Neural cell (in vitro differentiated cells): ENCODE results near the gene RWDD2A. TPM values are rescaled to one million over a fixed set of nuclear protein-coding genes. Genes with fewer than 3 reads are reported as not detected.

Experiments
- H2AFZ ChIP-seq: fragments of 200-600, 300-800 bp; sonication (generic), shearing (Covaris generic); 2 replicates; pipeline ENCODE4 v1.6.0; 2014; ENCODE audit warnings: low read depth, mild to moderate bottlenecking, antibody characterized with exemption, low read length, moderate library complexity
- H3F3A ChIP-seq: fragments of 200-600 bp; shearing (Covaris generic); 2 replicates; pipeline ENCODE4 v1.6.1; 2016; ENCODE audit warnings: mild to moderate bottlenecking, moderate library complexity, mixed read lengths, antibody characterized with exemption, low read length; ENCODE audit not compliant: insufficient read depth, poor library complexity, severe bottlenecking
- H3K27ac ChIP-seq: fragments of 200-600, 300-800 bp; sonication (generic), shearing (Covaris generic); 2 replicates; pipeline ENCODE4 v1.5.1; 2014; ENCODE audit warnings: mild to moderate bottlenecking, low read length, moderate library complexity
- H3K27me3 ChIP-seq: fragments of 300-800, 200-600 bp; sonication (generic), shearing (Covaris generic); 2 replicates; pipeline ENCODE4 v1.6.0; 2014; ENCODE audit warnings: mild to moderate bottlenecking, low read depth, low read length, moderate library complexity; ENCODE audit not compliant: insufficient read depth
- H3K36me3 ChIP-seq: fragments of 300-800, 200-600 bp; sonication (generic), shearing (Covaris generic); 2 replicates; pipeline ENCODE4 v1.5.1; 2014; ENCODE audit warnings: mild to moderate bottlenecking, antibody characterized with exemption, low read length, moderate library complexity; ENCODE audit not compliant: insufficient read depth
- H3K4me2 ChIP-seq: fragments of 300-800, 200-600 bp; sonication (generic), shearing (Covaris generic); 2 replicates; pipeline ENCODE4 v1.6.0; 2014; ENCODE audit warnings: mild to moderate bottlenecking, low read length
- H3K4me3 ChIP-seq: fragments of 300-800, 200-600 bp; sonication (generic), shearing (Covaris generic); 2 replicates; pipeline ENCODE4 v1.5.1; 2014; ENCODE audit warnings: mild to moderate bottlenecking, low read length, moderate library complexity
- H3K79me2 ChIP-seq: fragments of 200-600 bp; shearing (Covaris generic); replicated peaks from 2 replicates; pipeline ENCODE4 v1.6.0; 2014; ENCODE audit warnings: mild to moderate bottlenecking, low read length, moderate library complexity; ENCODE audit not compliant: insufficient read depth
- H3K9ac ChIP-seq: fragments of 300-800, 200-600 bp; sonication (generic), shearing (Covaris generic); 2 replicates; pipeline ENCODE4 v1.6.1; 2016; ENCODE audit warnings: mild to moderate bottlenecking, low read length, mixed read lengths
- H3K9me2 ChIP-seq: fragments of 200-600 bp; shearing (Covaris generic); 2 replicates; pipeline ENCODE4 v1.6.1; 2016; ENCODE audit warnings: mild to moderate bottlenecking, low read length, mixed read lengths; ENCODE audit not compliant: insufficient read depth
- H3K9me3 ChIP-seq: fragments of 200-600, 300-800 bp; sonication (generic), shearing (Covaris generic); 2 replicates; pipeline ENCODE4 v1.6.1; 2016; ENCODE audit warnings: mild to moderate bottlenecking, mixed run types, low read length, moderate library complexity, mixed read lengths
- H4K20me1 ChIP-seq: fragments of 200-600 bp; shearing (Covaris generic); 2 replicates; pipeline ENCODE4 v1.6.1; 2016; ENCODE audit warnings: mild to moderate bottlenecking, mixed run types; ENCODE audit not compliant: insufficient read depth
- CTCF ChIP-seq: fragments of 450-650 bp; IDR thresholded peaks from 2 replicates; pipeline ENCODE4 v1.5.1; 2014; ENCODE audit warnings: antibody characterized with exemption, mild to moderate bottlenecking, moderate library complexity; ENCODE audit not compliant: poor library complexity, severe bottlenecking
- EP300 ChIP-seq: fragments of 450-650 bp; conservative IDR thresholded peaks from 2 replicates; pipeline ENCODE4 v1.6.1; 2014; ENCODE audit warnings: antibody characterized with exemption, mild to moderate bottlenecking, moderate library complexity; ENCODE audit not compliant: poor library complexity, severe bottlenecking
- EZH2 ChIP-seq: fragments of 200-600, 300-800 bp; shearing (Covaris generic), sonication (generic); IDR thresholded peaks from 2 replicates; pipeline ENCODE4 v1.6.1; 2014; ENCODE audit warnings: antibody characterized with exemption, low read length, borderline replicate concordance, mild to moderate bottlenecking; ENCODE audit not compliant: insufficient read depth, poor library complexity, severe bottlenecking
- MXI1 ChIP-seq: fragments of 450-650 bp; conservative IDR thresholded peaks from 2 replicates; pipeline ENCODE4 v1.6.1; 2014; ENCODE audit warnings: antibody characterized with exemption, mild to moderate bottlenecking; ENCODE audit not compliant: poor library complexity, severe bottlenecking
- POLR2AphosphoS5 ChIP-seq: IDR thresholded peaks from 2 replicates; pipeline ENCODE4 v1.6.1; 2012
- RAD21 ChIP-seq: fragments of 450-650 bp; conservative IDR thresholded peaks from 2 replicates; pipeline ENCODE4 v1.6.1; 2014; ENCODE audit warnings: antibody characterized with exemption, mild to moderate bottlenecking, moderate library complexity
- REST ChIP-seq: IDR thresholded peaks from 2 replicates; pipeline ENCODE4 v1.6.1; 2012; ENCODE audit warnings: borderline replicate concordance
- SMC3 ChIP-seq: fragments of 450-650 bp; conservative IDR thresholded peaks from 2 replicates; pipeline ENCODE4 v1.6.1; 2014; ENCODE audit warnings: antibody characterized with exemption, mild to moderate bottlenecking, moderate library complexity; ENCODE audit not compliant: poor library complexity
- TAF1 ChIP-seq: IDR thresholded peaks from 2 replicates; pipeline ENCODE4 v1.6.1; 2012; ENCODE audit warnings: low read depth
- polyA plus RNA-seq: library from polyadenylated mRNA; depleted of rRNA; stranded (reverse); fragments of >200 nt; gene quantifications from 2 replicates; pipeline ENCODE4 v1.2.3, GENCODE V29; 2014

Gene RWDD2A
- polyA plus RNA-seq, 1 donor from 2014 or later, result 6.6 TPM

DNA sequence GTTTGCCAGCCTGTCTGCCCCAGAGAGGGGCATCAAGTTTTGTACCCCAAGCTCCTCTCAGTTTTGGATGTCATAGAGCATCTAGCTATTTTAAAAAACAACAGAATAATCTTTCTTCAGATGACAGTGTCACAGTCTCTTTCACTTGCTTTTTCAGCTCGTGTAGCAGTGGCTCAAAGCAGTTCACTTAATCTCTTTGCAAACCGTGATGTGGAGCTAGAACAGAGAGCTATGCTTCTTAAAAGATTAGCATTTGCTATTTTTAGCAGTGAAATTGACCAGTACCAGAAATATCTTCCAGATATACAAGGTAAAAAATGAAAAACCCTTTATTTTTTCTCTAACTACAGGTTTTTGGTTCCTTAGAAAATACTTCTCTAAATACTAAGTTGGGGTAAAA lies 37.4 kb upstream of the RWDD2A start:
- TF ChIP-seq MXI1 (no peak), TAF1 (no peak), REST (no peak), CTCF (no peak), EZH2 (no peak), RAD21 (no peak)
- H3K4me3 ChIP-seq, result no peak overlapping the region
- H3K9me2 ChIP-seq, result no peaks in the 10 kb centered on the region
- H3K9me3 ChIP-seq, result no peaks in the 10 kb centered on the region
- no peaks in the 10 kb centered on the region for H4K20me1 ChIP-seq
- H3K9ac ChIP-seq, result no peak overlapping the region
- H3F3A ChIP-seq, result no peaks in the 10 kb centered on the region
- no peaks in the 10 kb centered on the region for H3K79me2 ChIP-seq
- no peak overlapping the region for H2AFZ ChIP-seq
- no peak overlapping the region for H3K4me2 ChIP-seq
- no peak overlapping the region for H3K27ac ChIP-seq
- no peaks in the 10 kb centered on the region for H3K27me3 ChIP-seq
- H3K36me3 ChIP-seq, result peaks cover 16% of the 10 kb centered on the region

DNA sequence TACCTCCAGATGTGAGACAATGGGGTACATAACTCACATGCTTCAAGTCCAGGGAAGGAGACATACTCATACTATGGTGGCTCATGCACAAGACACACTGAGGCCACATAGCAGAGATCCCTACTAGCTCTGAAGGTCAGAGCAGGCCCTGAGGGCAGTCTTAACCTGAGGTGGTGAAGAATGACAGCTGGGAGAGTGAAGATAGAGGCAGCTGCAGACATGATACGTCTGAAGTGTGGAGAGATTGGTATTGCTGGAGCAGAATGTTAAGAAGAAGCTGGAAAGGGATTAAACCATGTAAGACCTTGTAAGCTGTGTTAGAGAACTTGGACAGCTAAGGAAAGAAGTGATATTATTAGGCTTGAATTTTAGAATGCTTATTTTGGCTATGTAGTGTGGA lies 33.0 kb upstream of the RWDD2A start:
- TF ChIP-seq SMC3 (no peak), POLR2AphosphoS5 (no peak), TAF1 (no peak), EZH2 (no peak), MXI1 (no peak), EP300 (no peak), REST (no peak), RAD21 (no peak), CTCF (no peak)
- Histone ChIP-seq H3K4me3 (no peak overlapping the region), H2AFZ (no peak overlapping the region), H3K27me3 (no peaks in the 10 kb centered on the region), H4K20me1 (no peaks in the 10 kb centered on the region), H3K9me3 (no peaks in the 10 kb centered on the region), H3K27ac (no peak overlapping the region), H3F3A (no peaks in the 10 kb centered on the region), H3K79me2 (no peaks in the 10 kb centered on the region), H3K9me2 (no peaks in the 10 kb centered on the region), H3K36me3 (peaks cover 17% of the 10 kb centered on the region), H3K9ac (no peak overlapping the region), H3K4me2 (no peak overlapping the region)
